GM12878 (cell line): ENCODE data around the gene HSD17B2. TPM values are rescaled to one million over a fixed set of nuclear protein-coding genes. Genes with fewer than 3 reads are reported as not detected.

Source experiments
- ATAC-seq: fragments of 200-7000 bp; cut with Tn5 transposase; 3 replicates; pipeline ENCODE4 v1.9.1; 2020; ENCODE audit warnings: mild to moderate bottlenecking, moderate library complexity
- BruUV-seq: library from RNA; stranded (reverse); fragments of 400-500 nt; replicated peaks from 2 replicates; lab custom pipeline; 2021; lab: Mats Ljungman, UMichigan
- CTCF ChIA-PET: fragments of 300-600 bp; sonication (Branson Sonifier 250); formaldehyde crosslinking; extraction: SDS; loops from one replicate; lab custom pipeline; 2021; ENCODE audit warnings: inconsistent platforms; lab: Yijun Ruan, JAX
- POLR2A ChIA-PET: fragments of 350-600 bp; formaldehyde crosslinking; extraction: SDS; loops from one replicate; lab custom pipeline; 2021; ENCODE audit warnings: inconsistent platforms; lab: Charles Lee
- RAD21 ChIA-PET: fragments of 300-600 bp; sonication (Branson Sonifier 250); formaldehyde crosslinking; loops from one replicate; lab custom pipeline; 2023; ENCODE audit warnings: antibody characterized with exemption; ENCODE audit not compliant: unreplicated experiment; lab: Charles Lee
- SMC1A ChIA-PET: fragments of 300-600 bp; sonication (Branson Sonifier 250); formaldehyde crosslinking; loops from one replicate; lab custom pipeline; 2023; ENCODE audit not compliant: unreplicated experiment, uncharacterized antibody; lab: Charles Lee
- DNase-seq: peaks from one replicate; pipeline ENCODE4 v3.0.0-alpha.2; 2011; ENCODE audit warnings: low read depth, low spot score
- FAIRE-seq: peaks from 3 replicates; lab custom pipeline; 2011; peaks lifted over from hg19 to GRCh38; lab: Jason Lieb, UNC
- H2AFZ ChIP-seq: 2 replicates; pipeline ENCODE4 v1.6.0; 2011; ENCODE audit warnings: low read depth, low read length, control low read depth; ENCODE audit not compliant: control insufficient read depth
- H3K27ac ChIP-seq: 2 replicates; pipeline ENCODE4 v1.5.1; 2011; ENCODE audit warnings: control low read depth; ENCODE audit not compliant: control insufficient read depth, insufficient read depth
- H3K27me3 ChIP-seq, 2 experiments: replicated peaks in 1 of 2; 2 replicates each; pipeline versions ENCODE4 v1.6.0 to v1.6.1; 2011; ENCODE audit warnings: low read length in 1 of 2; ENCODE audit not compliant: control insufficient read depth in 2 of 2, insufficient read depth in 2 of 2
- H3K36me3 ChIP-seq, 2 experiments: 2 replicates each; pipeline ENCODE4 v1.5.1; 2011; ENCODE audit warnings: low read length in 1 of 2; ENCODE audit not compliant: control insufficient read depth in 2 of 2, insufficient read depth in 2 of 2
- H3K4me1 ChIP-seq: 2 replicates; pipeline ENCODE4 v1.6.1; 2011; ENCODE audit warnings: mild to moderate bottlenecking, low read length, moderate library complexity, mixed read lengths; ENCODE audit not compliant: control insufficient read depth, insufficient read depth
- H3K4me2 ChIP-seq: 2 replicates; pipeline ENCODE4 v1.6.0; 2011; ENCODE audit warnings: control low read depth; ENCODE audit not compliant: control insufficient read depth, insufficient read depth
- H3K4me3 ChIP-seq: fragments of 200-600 bp; sonication (generic); 2 replicates; pipeline ENCODE4 v1.5.1; 2016
- H3K79me2 ChIP-seq: 2 replicates; pipeline ENCODE4 v1.6.0; 2011; ENCODE audit warnings: low read length; ENCODE audit not compliant: control insufficient read depth, insufficient read depth
- H3K9ac ChIP-seq: 2 replicates; pipeline ENCODE4 v1.8.0; 2011; ENCODE audit warnings: low read length, control low read depth, mixed read lengths; ENCODE audit not compliant: control insufficient read depth, insufficient read depth
- H3K9me3 ChIP-seq: replicated peaks from 3 replicates; pipeline ENCODE4 v1.5.1; 2011; ENCODE audit warnings: mild to moderate bottlenecking, low read length; ENCODE audit not compliant: control insufficient read depth, insufficient read depth
- H4K20me1 ChIP-seq: 2 replicates; pipeline ENCODE4 v1.6.0; 2011; ENCODE audit not compliant: control insufficient read depth, insufficient read depth
- CBFB ChIP-seq: IDR thresholded peaks from 2 replicates; pipeline ENCODE4 v1.6.1; 2016; ENCODE audit warnings: antibody characterized with exemption, low read depth
- CBX3 ChIP-seq: fragments of 200-600 bp; sonication (generic); IDR thresholded peaks from 2 replicates; pipeline ENCODE4 v1.6.1; 2016; ENCODE audit warnings: low read depth, borderline replicate concordance
- CREM ChIP-seq: IDR thresholded peaks from 2 replicates; pipeline ENCODE4 v1.6.1; 2014; ENCODE audit warnings: antibody characterized with exemption, low read depth
- CTCF ChIP-seq, 3 experiments: IDR thresholded peaks in 2 of 3; conservative IDR thresholded peaks in 1 of 3; 2 replicates each; pipeline ENCODE4 v1.5.1; 2011; ENCODE audit warnings: low read depth in 3 of 3, low read length in 3 of 3, mild to moderate bottlenecking in 3 of 3, control low read depth in 2 of 3, moderate library complexity in 2 of 3, inconsistent platforms in 1 of 3, mixed read lengths in 1 of 3; ENCODE audit not compliant: control insufficient read depth in 2 of 3, insufficient read depth in 1 of 3; ENCODE audit errors: extremely low read depth in 1 of 3
- EP300 ChIP-seq, 2 experiments: fragments of 150-350 bp in 1 of 2; IDR thresholded peaks; 2 replicates each; pipeline ENCODE4 v1.6.1; 2011 to 2012; ENCODE audit warnings: low read depth in 2 of 2, low read length in 2 of 2, borderline replicate concordance in 1 of 2, improper control_type of control experiment in 1 of 2, inconsistent platforms in 1 of 2; ENCODE audit not compliant: control insufficient read depth in 1 of 2
- FOS ChIP-seq: IDR thresholded peaks from 3 replicates; pipeline ENCODE4 v1.6.1; 2011; ENCODE audit warnings: borderline replicate concordance; ENCODE audit not compliant: insufficient read length; ENCODE audit errors: extremely low read depth
- HDAC2 ChIP-seq: fragments of 200-600 bp; sonication (generic); IDR thresholded peaks from 2 replicates; pipeline ENCODE4 v1.6.1; 2017
- HDAC6 ChIP-seq: fragments of 200-600 bp; sonication (generic); IDR thresholded peaks from one replicate; pipeline ENCODE4 v1.8.0; 2017; ENCODE audit warnings: antibody characterized with exemption; ENCODE audit not compliant: unreplicated experiment
- IKZF2 ChIP-seq, 2 experiments: fragments of 450-650 bp; IDR thresholded peaks; 2 replicates each; pipeline ENCODE4 v1.6.1; 2017; ENCODE audit warnings: mild to moderate bottlenecking in 2 of 2, moderate library complexity in 2 of 2
- IRF5 ChIP-seq: fragments of 450-650 bp; IDR thresholded peaks from 2 replicates; pipeline ENCODE4 v1.6.1; 2017; ENCODE audit warnings: borderline replicate concordance
- NFYA ChIP-seq: IDR thresholded peaks from 2 replicates; pipeline ENCODE4 v1.6.1; 2011; ENCODE audit warnings: low read depth, mild to moderate bottlenecking, low read length, improper control_type of control experiment, borderline replicate concordance
- POLR2AphosphoS2 ChIP-seq: IDR thresholded peaks from 2 replicates; pipeline ENCODE4 v1.6.1; 2011; ENCODE audit warnings: low read depth, mild to moderate bottlenecking, low read length, improper control_type of control experiment, moderate library complexity
- PRDM15 ChIP-seq: fragments of 450-650 bp; formaldehyde crosslinking; IDR thresholded peaks from 2 replicates; pipeline ENCODE4 v1.4.0; 2020; ENCODE audit warnings: mild to moderate bottlenecking, moderate library complexity
- RAD51 ChIP-seq: fragments of 450-650 bp; IDR thresholded peaks from 2 replicates; pipeline ENCODE4 v1.6.1; 2016; ENCODE audit warnings: moderate library complexity, mild to moderate bottlenecking, inconsistent platforms
- SIX5 ChIP-seq: IDR thresholded peaks from 2 replicates; pipeline ENCODE4 v1.6.1; 2011; ENCODE audit warnings: mild to moderate bottlenecking, low read depth, low read length, moderate library complexity; ENCODE audit not compliant: severe bottlenecking
- SRF ChIP-seq, 2 experiments: IDR thresholded peaks; 2 replicates each; pipeline ENCODE4 v1.6.1; 2011; ENCODE audit warnings: low read depth in 2 of 2, low read length in 2 of 2, mild to moderate bottlenecking in 1 of 2, moderate library complexity in 1 of 2
- WRNIP1 ChIP-seq: IDR thresholded peaks from 2 replicates; pipeline ENCODE4 v1.6.1; 2011; ENCODE audit warnings: low read depth, low read length, improper control_type of control experiment, borderline replicate concordance
- WGBS: methylation state at CpG from one replicate; pipeline ENCODE4 v1.1.6; 2016; ENCODE audit warnings: low lambda C conversion rate; ENCODE audit not compliant: insufficient replicate concordance, insufficient coverage; ENCODE audit errors: missing lambda C conversion rate; 5-methylcytosine and 5-hydroxymethylcytosine counted together
- in situ Hi-C: fragments of 300-500 bp; cut with MboI; formaldehyde crosslinking; loops from 9 replicates; pipeline ENCODE4 v1.14.3; 2018; ENCODE audit warnings: mixed read lengths
- intact Hi-C: fragments of 100-400 bp; cut with micrococcal nuclease; formaldehyde crosslinking; loops from one replicate; pipeline ENCODE4 v1.14.2; 2022; ENCODE audit not compliant: unreplicated experiment
- polyA plus RNA-seq, 11 experiments: library from polyadenylated mRNA; depleted of rRNA in 4 of 11; unstranded in 6 of 11; stranded (reverse) in 5 of 11; fragments of >200 nt; fragmentation: Nextera tagmentation in 4 of 11; fragmentation: Illumina TruSeq in 1 of 11; extraction: Ambion mirVana in 4 of 11; extraction: Trizol in 1 of 11; gene quantifications; 1 replicate in 1 of 11; 2 replicates in 10 of 11; pipeline versions ENCODE4 v1.2.1 to v1.2.3, GENCODE V29; 2011 to 2016; ENCODE audit warnings: inconsistent platforms in 2 of 11, missing spikeins in 2 of 11, low read depth in 1 of 11
- total RNA-seq, 4 experiments: library from RNA; depleted of rRNA in 3 of 4; stranded (reverse); fragments of >200 nt in 3 of 4; fragmentation: Illumina TruSeq in 1 of 4; extraction: Trizol in 1 of 4; gene quantifications; 2 replicates each; pipeline versions ENCODE4 v1.2.1 to v1.2.3, GENCODE V29; 2013 to 2021

HSD17B2 gene
- total and polyA plus RNA-seq, 10 of the 15 experiments (the other 5 are each of a cell fraction or from before 2014, with no cell fraction given): not detected

GRCh38 chr16:82050506-82050905 lies 15.5 kb downstream of the HSD17B2 start:
- H3K27me3 ChIP-seq: peaks cover 0 to 1% of the 10 kb centered on the region in 2 experiments; a peak in 3 of 4 replicates
- no peaks in the 10 kb centered on the region for H3K9me3 ChIP-seq
- H3K79me2 ChIP-seq: no peaks in the 10 kb centered on the region
- H3K36me3 ChIP-seq: no peaks in the 10 kb centered on the region
- CTCF ChIA-PET: no interaction called here
- DNase-seq (no peak), ATAC-seq (no peak), FAIRE-seq (no peak)
- no TSS peak for BruUV-seq
- no peak overlapping the region for H3K4me3 ChIP-seq
- 0% methylated on average over 3 of the region's 3 CpGs for WGBS
- RAD21 ChIA-PET: interaction anchor here (1.0 kb wide), 1 partner anchor 10 kb away, joined by 4 read pairs; no protein-coding TSS in a partner anchor
- no peak overlapping the region for H3K27ac ChIP-seq
- H3K4me1 ChIP-seq: no peaks in the 10 kb centered on the region
- no peak overlapping the region for H3K9ac ChIP-seq
- H3K4me2 ChIP-seq: no peak overlapping the region
- H4K20me1 ChIP-seq: no peaks in the 10 kb centered on the region
- intact Hi-C loops: no loop called here
- POLR2A ChIA-PET: no interaction called here
- SMC1A ChIA-PET: no interaction called here
- in situ Hi-C loops: no loop called here
- H2AFZ ChIP-seq: no peak overlapping the region
- TF ChIP-seq EP300 (IDR thresholded peaks at IDR 0.05; ENCODE audit: borderline replicate concordance in 1 of 2, control insufficient read depth in 1 of 2, low read depth in 2 of 2, low read length in 2 of 2) (no peak), CBX3 (no peak), CBFB (no peak), CREM (no peak), RAD51 (no peak), CTCF (IDR thresholded peaks at IDR 0.05 in 2 of 3, conservative IDR thresholded peaks at IDR 0.05 in 1 of 3; ENCODE audit: control insufficient read depth in 2 of 3, extremely low read depth in 1 of 3, insufficient read depth in 1 of 3, low read depth in 3 of 3, low read length in 3 of 3) (no peak), HDAC2 (no peak), SRF (IDR thresholded peaks at IDR 0.05; ENCODE audit: low read depth in 2 of 2, low read length in 2 of 2) (no peak), IKZF2 (IDR thresholded peaks at IDR 0.05) (no peak), SIX5 (no peak), IRF5 (no peak), WRNIP1 (no peak), POLR2AphosphoS2 (no peak), FOS (no peak), PRDM15 (CRISPR knock-in tag) (no peak), HDAC6 (no peak), NFYA (no peak)
